PC-9 (cell line): ENCODE results near the gene PLEKHA6. TPM values are rescaled to one million over a fixed set of nuclear protein-coding genes. Genes with fewer than 3 reads are reported as not detected.
A peak's percentile ranks its signal among the peaks of the same experiment; 100 is the strongest.

Experiments used
- BruUV-seq: library from RNA; stranded (reverse); fragments of 400-500 nt; replicated peaks from 2 replicates; lab custom pipeline; 2021; lab: Mats Ljungman, UMichigan
- CTCF ChIA-PET: fragments of 300-600 bp; sonication (Branson Sonifier 250); formaldehyde crosslinking; loops from one replicate; lab custom pipeline; 2022; ENCODE audit warnings: antibody characterized with exemption; lab: Charles Lee
- POLR2A ChIA-PET: fragments of 300-600 bp; sonication (Branson Sonifier 250); formaldehyde crosslinking; loops from one replicate; lab custom pipeline; 2022; ENCODE audit warnings: antibody characterized with exemption; ENCODE audit not compliant: unreplicated experiment; lab: Charles Lee
- DNase-seq, 2 experiments: peaks; one replicate each; pipeline versions ENCODE4 v3.0.0 to v3.0.0-alpha.2; 2015 to 2022; ENCODE audit warnings: mixed read lengths in 1 of 2
- H2AFZ ChIP-seq: fragments of 200-600 bp; sonication (generic); 2 replicates; pipeline ENCODE4 v1.8.1; 2017; ENCODE audit warnings: antibody characterized with exemption
- H3F3A ChIP-seq: fragments of 200-600 bp; sonication (generic); 2 replicates; pipeline ENCODE4 v1.8.1; 2017; ENCODE audit warnings: antibody characterized with exemption, mild to moderate bottlenecking, low read depth; ENCODE audit not compliant: insufficient read depth
- H3K27ac ChIP-seq: fragments of 200-600 bp; sonication (generic); 2 replicates; pipeline ENCODE4 v1.6.1; 2016; ENCODE audit warnings: mixed run types
- H3K27me3 ChIP-seq: fragments of 200-600 bp; sonication (generic); 2 replicates; pipeline ENCODE4 v1.6.1; 2016; ENCODE audit warnings: low read depth, mixed run types; ENCODE audit not compliant: insufficient read depth
- H3K36me3 ChIP-seq: fragments of 200-600 bp; sonication (generic); 2 replicates; pipeline ENCODE4 v1.6.1; 2016; ENCODE audit warnings: low read depth, mixed run types
- H3K4me1 ChIP-seq: fragments of 200-600 bp; sonication (generic); replicated peaks from 2 replicates; pipeline ENCODE4 v1.6.1; 2016; ENCODE audit warnings: mixed run types; ENCODE audit not compliant: insufficient read depth
- H3K4me2 ChIP-seq: fragments of 200-600 bp; sonication (generic); 2 replicates; pipeline ENCODE4 v1.6.1; 2017; ENCODE audit warnings: mixed run types
- H3K4me3 ChIP-seq: fragments of 200-600 bp; sonication (generic); 2 replicates; pipeline ENCODE4 v1.6.1; 2016; ENCODE audit warnings: mixed run types
- H3K79me2 ChIP-seq: fragments of 200-600 bp; sonication (generic); 2 replicates; pipeline ENCODE4 v1.6.1; 2017; ENCODE audit warnings: low read depth, mixed run types
- H3K9me2 ChIP-seq: fragments of 200-600 bp; sonication (generic); 2 replicates; pipeline ENCODE4 v1.8.1; 2017; ENCODE audit warnings: mild to moderate bottlenecking; ENCODE audit not compliant: insufficient read depth
- H3K9me3 ChIP-seq: fragments of 200-600 bp; sonication (generic); 2 replicates; pipeline ENCODE4 v1.8.1; 2016; ENCODE audit warnings: low read depth; ENCODE audit not compliant: insufficient read depth
- H4K20me1 ChIP-seq: fragments of 200-600 bp; sonication (generic); 2 replicates; pipeline ENCODE4 v1.8.1; 2017; ENCODE audit not compliant: insufficient read depth
- EZH2 ChIP-seq: fragments of 200-600 bp; sonication (generic); IDR thresholded peaks from 2 replicates; pipeline ENCODE4 v1.8.0; 2017; ENCODE audit warnings: antibody characterized with exemption, low read depth
- intact Hi-C: fragments of 100-400 bp; cut with micrococcal nuclease; formaldehyde crosslinking; loops from one replicate; pipeline ENCODE4 v1.10.0; 2022; ENCODE audit not compliant: unreplicated experiment
- total RNA-seq: library from RNA; stranded (reverse); gene quantifications from 2 replicates; pipeline ENCODE4 v1.2.3, GENCODE V29; 2021
- TF ChIP-seq, protein P1 (sequence below): fragments of 200-600 bp; sonication (generic); conservative IDR thresholded peaks from 2 replicates; pipeline ENCODE4 v1.6.1; 2017; ENCODE audit warnings: mixed run types, antibody characterized with exemption, mild to moderate bottlenecking, moderate library complexity

Gene PLEKHA6
- total RNA-seq, 1 experiment from 2014 or later = 52.0 TPM

DNA sequence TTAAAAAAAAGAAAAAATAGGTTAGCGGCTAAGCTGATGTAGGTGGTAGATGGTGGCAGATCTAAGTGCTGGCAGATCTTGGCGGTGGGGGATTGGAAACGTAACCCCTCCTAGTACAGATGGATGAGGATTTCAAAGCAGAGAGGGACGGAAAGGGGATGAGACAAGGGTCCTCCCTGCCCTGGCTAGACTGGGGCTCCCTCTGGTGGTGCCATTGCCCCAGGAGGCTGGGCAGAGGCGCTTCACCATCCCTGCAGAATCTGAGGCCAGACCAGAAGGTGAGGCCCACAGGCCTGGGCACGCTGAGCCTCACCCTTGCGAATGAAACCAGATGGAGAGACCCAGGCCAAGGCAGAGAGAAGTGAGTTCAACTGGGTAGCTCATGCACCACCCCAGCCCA lies 7.0 kb upstream of the PLEKHA6 start:
- no peaks in the 10 kb centered on the region for H3K9me2 ChIP-seq
- H3F3A ChIP-seq = peaks cover 9% of the 10 kb centered on the region; the same call in 1 of the 2 replicates
- intact Hi-C loops = no loop called here
- ChIA-PET CTCF (no interaction called here), POLR2A (no interaction called here)
- no peaks in the 10 kb centered on the region for H3K9me3 ChIP-seq
- no TSS peak for BruUV-seq
- H3K4me2 ChIP-seq = no peak overlapping the region
- 0 out of 2 replicates have a peak, but pooled peaks cover 3% of the 10 kb centered on the region for H3K4me1 ChIP-seq
- H3K27me3 ChIP-seq = no peaks in the 10 kb centered on the region
- H3K36me3 ChIP-seq = no peaks in the 10 kb centered on the region; the same call in none of the 2 replicates
- H3K4me3 ChIP-seq = no peak overlapping the region
- H4K20me1 ChIP-seq = no peaks in the 10 kb centered on the region
- peak in 1 of 2 experiments; percentile 26 for DNase-seq
- H3K79me2 ChIP-seq = peaks cover 35% of the 10 kb centered on the region
- no peak overlapping the region for H2AFZ ChIP-seq
- H3K27ac ChIP-seq = no peak overlapping the region
- TF ChIP-seq, protein P1, sequence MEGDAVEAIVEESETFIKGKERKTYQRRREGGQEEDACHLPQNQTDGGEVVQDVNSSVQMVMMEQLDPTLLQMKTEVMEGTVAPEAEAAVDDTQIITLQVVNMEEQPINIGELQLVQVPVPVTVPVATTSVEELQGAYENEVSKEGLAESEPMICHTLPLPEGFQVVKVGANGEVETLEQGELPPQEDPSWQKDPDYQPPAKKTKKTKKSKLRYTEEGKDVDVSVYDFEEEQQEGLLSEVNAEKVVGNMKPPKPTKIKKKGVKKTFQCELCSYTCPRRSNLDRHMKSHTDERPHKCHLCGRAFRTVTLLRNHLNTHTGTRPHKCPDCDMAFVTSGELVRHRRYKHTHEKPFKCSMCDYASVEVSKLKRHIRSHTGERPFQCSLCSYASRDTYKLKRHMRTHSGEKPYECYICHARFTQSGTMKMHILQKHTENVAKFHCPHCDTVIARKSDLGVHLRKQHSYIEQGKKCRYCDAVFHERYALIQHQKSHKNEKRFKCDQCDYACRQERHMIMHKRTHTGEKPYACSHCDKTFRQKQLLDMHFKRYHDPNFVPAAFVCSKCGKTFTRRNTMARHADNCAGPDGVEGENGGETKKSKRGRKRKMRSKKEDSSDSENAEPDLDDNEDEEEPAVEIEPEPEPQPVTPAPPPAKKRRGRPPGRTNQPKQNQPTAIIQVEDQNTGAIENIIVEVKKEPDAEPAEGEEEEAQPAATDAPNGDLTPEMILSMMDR = peak; percentile 57
- no peak for TF ChIP-seq EZH2

DNA sequence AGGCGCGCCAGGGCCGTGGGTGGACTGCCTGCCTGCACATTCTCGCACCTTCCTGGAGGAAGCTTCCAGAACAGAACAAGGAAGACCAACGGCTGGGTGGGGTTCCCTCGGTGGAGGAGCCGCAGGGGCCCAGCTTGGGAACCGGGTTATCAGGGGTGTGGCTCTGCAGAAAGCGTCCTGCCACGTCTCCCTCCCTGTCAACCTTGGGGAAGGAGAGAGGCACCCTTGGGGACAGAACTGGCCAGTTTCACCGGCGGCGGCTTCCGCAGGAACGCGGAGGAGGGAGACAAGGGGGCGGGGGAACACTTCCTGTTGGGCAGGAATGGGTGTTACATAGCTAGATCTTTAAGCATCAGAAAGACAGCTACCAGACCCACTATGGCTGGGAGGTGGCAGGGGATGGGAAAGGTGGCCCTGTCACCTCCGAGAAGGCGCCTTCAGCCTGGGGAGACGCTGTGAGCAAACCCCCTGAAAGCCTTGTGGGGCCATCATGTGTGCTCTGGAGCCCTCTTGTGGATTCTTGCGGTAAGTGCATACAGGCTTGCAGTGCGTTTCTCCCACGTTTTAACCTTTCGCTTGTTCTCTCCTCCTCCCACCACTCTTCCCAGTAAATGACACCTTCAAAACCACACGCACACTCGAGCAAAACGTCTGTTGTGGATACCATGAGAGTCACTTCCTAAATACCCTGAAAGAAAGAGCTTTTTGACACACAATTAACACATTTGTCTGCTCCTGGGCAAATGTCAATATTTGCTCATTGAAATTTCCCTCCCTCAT lies 3.8 kb upstream of the PLEKHA6 start:
- no peaks in the 10 kb centered on the region for H3K27me3 ChIP-seq
- no peaks in the 10 kb centered on the region for H4K20me1 ChIP-seq
- CTCF ChIA-PET = interaction anchor here (0.8 to 3.2 kb wide), 3 partner anchors 149 to 165 kb away, joined by 3 to 13 read pairs (median 12); partner anchors contain the start of gene GOLT1A
- peak; percentile 34 to 54 for DNase-seq
- no TSS peak for BruUV-seq
- no peak for TF ChIP-seq EZH2
- TF ChIP-seq, protein P1 = peak; percentile 98
- H3F3A ChIP-seq = peaks cover 9% of the 10 kb centered on the region; the same call in 1 of the 2 replicates
- no peak overlapping the region for H3K27ac ChIP-seq
- no peak overlapping the region for H3K4me3 ChIP-seq
- no peak overlapping the region for H2AFZ ChIP-seq
- H3K4me2 ChIP-seq = no peak overlapping the region
- H3K79me2 ChIP-seq = peaks cover 55% of the 10 kb centered on the region
- H3K4me1 ChIP-seq = 0 out of 2 replicates have a peak, but pooled peaks cover 3% of the 10 kb centered on the region
- H3K9me3 ChIP-seq = no peaks in the 10 kb centered on the region
- no peaks in the 10 kb centered on the region for H3K9me2 ChIP-seq
- POLR2A ChIA-PET = interaction anchor here (0.7 kb wide), 1 partner anchor 150 kb away, joined by 3 read pairs; the partner anchor contains the start of gene GOLT1A
- intact Hi-C loops = loop anchor here (1.0 to 5.0 kb wide), 6 partner anchors 76 to 502 kb away; partner anchors contain the start of gene SNRPE
- H3K36me3 ChIP-seq = no peaks in the 10 kb centered on the region; the same call in 1 of the 2 replicates

DNA sequence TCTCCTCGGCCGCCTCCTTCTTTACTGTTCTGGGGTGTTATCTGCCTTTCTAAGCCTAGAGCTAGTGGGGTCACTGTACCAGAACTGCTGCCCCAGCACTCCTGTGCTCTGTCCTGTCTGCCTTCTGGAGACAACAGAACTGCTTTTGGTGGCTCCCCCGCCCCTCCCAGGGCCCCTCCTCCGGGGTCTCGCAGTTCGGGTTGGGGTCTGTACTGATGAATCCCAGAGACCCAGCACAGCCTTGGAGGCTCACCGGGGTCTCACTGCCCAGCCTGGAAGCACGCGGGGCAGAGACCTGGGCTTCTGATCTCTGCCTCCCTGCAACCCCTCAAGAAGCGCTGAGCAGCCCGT lies 3.2 kb upstream of the PLEKHA6 start:
- Histone ChIP-seq H4K20me1 (no peaks in the 10 kb centered on the region), H3K79me2 (peaks cover 61% of the 10 kb centered on the region), H3K27ac (no peak overlapping the region), H3K27me3 (no peaks in the 10 kb centered on the region), H3F3A (peaks cover 9% of the 10 kb centered on the region; the same call in 1 of the 2 replicates), H2AFZ (no peak overlapping the region), H3K4me3 (no peak overlapping the region), H3K4me1 (0 out of 2 replicates have a peak, but pooled peaks cover 3% of the 10 kb centered on the region), H3K9me3 (no peaks in the 10 kb centered on the region), H3K9me2 (no peaks in the 10 kb centered on the region), H3K4me2 (no peak overlapping the region), H3K36me3 (no peaks in the 10 kb centered on the region)
- intact Hi-C loops = loop anchor here (1.0 to 5.0 kb wide), 6 partner anchors 76 to 502 kb away; partner anchors contain the start of gene SNRPE
- no TSS peak for BruUV-seq
- TF ChIP-seq, protein P1 = no peak
- TF ChIP-seq EZH2 = no peak
- ChIA-PET CTCF (interaction anchor here (0.8 to 3.2 kb wide), 3 partner anchors 36 to 164 kb away, joined by 3 to 13 read pairs (median 4); partner anchors contain the start of gene GOLT1A), POLR2A (interaction anchor here (0.7 kb wide), 1 partner anchor 149 kb away, joined by 3 read pairs; the partner anchor contains the start of gene GOLT1A)
- DNase-seq = no peak
